Neural cell (in vitro differentiated cells): ENCODE data around the gene GABRA1. TPM values are rescaled to one million over a fixed set of nuclear protein-coding genes. Genes with fewer than 3 reads are reported as not detected.

Experiments
- H2AFZ ChIP-seq: fragments of 200-600, 300-800 bp; sonication (generic), shearing (Covaris generic); 2 replicates; pipeline ENCODE4 v1.6.0; 2014; ENCODE audit warnings: low read depth, mild to moderate bottlenecking, antibody characterized with exemption, low read length, moderate library complexity
- H3F3A ChIP-seq: fragments of 200-600 bp; shearing (Covaris generic); 2 replicates; pipeline ENCODE4 v1.6.1; 2016; ENCODE audit warnings: mild to moderate bottlenecking, moderate library complexity, mixed read lengths, antibody characterized with exemption, low read length; ENCODE audit not compliant: insufficient read depth, poor library complexity, severe bottlenecking
- H3K27ac ChIP-seq: fragments of 200-600, 300-800 bp; sonication (generic), shearing (Covaris generic); 2 replicates; pipeline ENCODE4 v1.5.1; 2014; ENCODE audit warnings: mild to moderate bottlenecking, low read length, moderate library complexity
- H3K27me3 ChIP-seq: fragments of 300-800, 200-600 bp; sonication (generic), shearing (Covaris generic); 2 replicates; pipeline ENCODE4 v1.6.0; 2014; ENCODE audit warnings: mild to moderate bottlenecking, low read depth, low read length, moderate library complexity; ENCODE audit not compliant: insufficient read depth
- H3K36me3 ChIP-seq: fragments of 300-800, 200-600 bp; sonication (generic), shearing (Covaris generic); 2 replicates; pipeline ENCODE4 v1.5.1; 2014; ENCODE audit warnings: mild to moderate bottlenecking, antibody characterized with exemption, low read length, moderate library complexity; ENCODE audit not compliant: insufficient read depth
- H3K4me2 ChIP-seq: fragments of 300-800, 200-600 bp; sonication (generic), shearing (Covaris generic); 2 replicates; pipeline ENCODE4 v1.6.0; 2014; ENCODE audit warnings: mild to moderate bottlenecking, low read length
- H3K4me3 ChIP-seq: fragments of 300-800, 200-600 bp; sonication (generic), shearing (Covaris generic); 2 replicates; pipeline ENCODE4 v1.5.1; 2014; ENCODE audit warnings: mild to moderate bottlenecking, low read length, moderate library complexity
- H3K79me2 ChIP-seq: fragments of 200-600 bp; shearing (Covaris generic); replicated peaks from 2 replicates; pipeline ENCODE4 v1.6.0; 2014; ENCODE audit warnings: mild to moderate bottlenecking, low read length, moderate library complexity; ENCODE audit not compliant: insufficient read depth
- H3K9ac ChIP-seq: fragments of 300-800, 200-600 bp; sonication (generic), shearing (Covaris generic); 2 replicates; pipeline ENCODE4 v1.6.1; 2016; ENCODE audit warnings: mild to moderate bottlenecking, low read length, mixed read lengths
- H3K9me2 ChIP-seq: fragments of 200-600 bp; shearing (Covaris generic); 2 replicates; pipeline ENCODE4 v1.6.1; 2016; ENCODE audit warnings: mild to moderate bottlenecking, low read length, mixed read lengths; ENCODE audit not compliant: insufficient read depth
- H3K9me3 ChIP-seq: fragments of 200-600, 300-800 bp; sonication (generic), shearing (Covaris generic); 2 replicates; pipeline ENCODE4 v1.6.1; 2016; ENCODE audit warnings: mild to moderate bottlenecking, mixed run types, low read length, moderate library complexity, mixed read lengths
- H4K20me1 ChIP-seq: fragments of 200-600 bp; shearing (Covaris generic); 2 replicates; pipeline ENCODE4 v1.6.1; 2016; ENCODE audit warnings: mild to moderate bottlenecking, mixed run types; ENCODE audit not compliant: insufficient read depth
- EP300 ChIP-seq: fragments of 450-650 bp; conservative IDR thresholded peaks from 2 replicates; pipeline ENCODE4 v1.6.1; 2014; ENCODE audit warnings: antibody characterized with exemption, mild to moderate bottlenecking, moderate library complexity; ENCODE audit not compliant: poor library complexity, severe bottlenecking
- EZH2 ChIP-seq: fragments of 200-600, 300-800 bp; shearing (Covaris generic), sonication (generic); IDR thresholded peaks from 2 replicates; pipeline ENCODE4 v1.6.1; 2014; ENCODE audit warnings: antibody characterized with exemption, low read length, borderline replicate concordance, mild to moderate bottlenecking; ENCODE audit not compliant: insufficient read depth, poor library complexity, severe bottlenecking
- MXI1 ChIP-seq: fragments of 450-650 bp; conservative IDR thresholded peaks from 2 replicates; pipeline ENCODE4 v1.6.1; 2014; ENCODE audit warnings: antibody characterized with exemption, mild to moderate bottlenecking; ENCODE audit not compliant: poor library complexity, severe bottlenecking
- POLR2AphosphoS5 ChIP-seq: IDR thresholded peaks from 2 replicates; pipeline ENCODE4 v1.6.1; 2012
- RAD21 ChIP-seq: fragments of 450-650 bp; conservative IDR thresholded peaks from 2 replicates; pipeline ENCODE4 v1.6.1; 2014; ENCODE audit warnings: antibody characterized with exemption, mild to moderate bottlenecking, moderate library complexity
- SMC3 ChIP-seq: fragments of 450-650 bp; conservative IDR thresholded peaks from 2 replicates; pipeline ENCODE4 v1.6.1; 2014; ENCODE audit warnings: antibody characterized with exemption, mild to moderate bottlenecking, moderate library complexity; ENCODE audit not compliant: poor library complexity
- polyA plus RNA-seq: library from polyadenylated mRNA; depleted of rRNA; stranded (reverse); fragments of >200 nt; gene quantifications from 2 replicates; pipeline ENCODE4 v1.2.3, GENCODE V29; 2014
- TF ChIP-seq, protein P1 (sequence below): IDR thresholded peaks from 2 replicates; pipeline ENCODE4 v1.6.1; 2012; ENCODE audit warnings: borderline replicate concordance
- TF ChIP-seq, protein P2 (sequence below): fragments of 450-650 bp; IDR thresholded peaks from 2 replicates; pipeline ENCODE4 v1.5.1; 2014; ENCODE audit warnings: antibody characterized with exemption, mild to moderate bottlenecking, moderate library complexity; ENCODE audit not compliant: poor library complexity, severe bottlenecking

The GABRA1 gene
- polyA plus RNA-seq, 1 donor from 2014 or later, result 50.6 TPM

GRCh38 chr5:161863811-161864210 lies 15.9 kb downstream of the GABRA1 start:
- Histone ChIP-seq H3K9me3 (no peaks in the 10 kb centered on the region), H3K27ac (no peak overlapping the region), H3K4me3 (no peak overlapping the region), H3K36me3 (peaks cover 6% of the 10 kb centered on the region), H4K20me1 (no peaks in the 10 kb centered on the region), H3K27me3 (no peaks in the 10 kb centered on the region), H3K79me2 (no peaks in the 10 kb centered on the region), H3K9ac (no peak overlapping the region), H3K9me2 (no peaks in the 10 kb centered on the region), H3F3A (no peaks in the 10 kb centered on the region), H2AFZ (no peak overlapping the region), H3K4me2 (no peak overlapping the region)
- TF ChIP-seq, protein P1, sequence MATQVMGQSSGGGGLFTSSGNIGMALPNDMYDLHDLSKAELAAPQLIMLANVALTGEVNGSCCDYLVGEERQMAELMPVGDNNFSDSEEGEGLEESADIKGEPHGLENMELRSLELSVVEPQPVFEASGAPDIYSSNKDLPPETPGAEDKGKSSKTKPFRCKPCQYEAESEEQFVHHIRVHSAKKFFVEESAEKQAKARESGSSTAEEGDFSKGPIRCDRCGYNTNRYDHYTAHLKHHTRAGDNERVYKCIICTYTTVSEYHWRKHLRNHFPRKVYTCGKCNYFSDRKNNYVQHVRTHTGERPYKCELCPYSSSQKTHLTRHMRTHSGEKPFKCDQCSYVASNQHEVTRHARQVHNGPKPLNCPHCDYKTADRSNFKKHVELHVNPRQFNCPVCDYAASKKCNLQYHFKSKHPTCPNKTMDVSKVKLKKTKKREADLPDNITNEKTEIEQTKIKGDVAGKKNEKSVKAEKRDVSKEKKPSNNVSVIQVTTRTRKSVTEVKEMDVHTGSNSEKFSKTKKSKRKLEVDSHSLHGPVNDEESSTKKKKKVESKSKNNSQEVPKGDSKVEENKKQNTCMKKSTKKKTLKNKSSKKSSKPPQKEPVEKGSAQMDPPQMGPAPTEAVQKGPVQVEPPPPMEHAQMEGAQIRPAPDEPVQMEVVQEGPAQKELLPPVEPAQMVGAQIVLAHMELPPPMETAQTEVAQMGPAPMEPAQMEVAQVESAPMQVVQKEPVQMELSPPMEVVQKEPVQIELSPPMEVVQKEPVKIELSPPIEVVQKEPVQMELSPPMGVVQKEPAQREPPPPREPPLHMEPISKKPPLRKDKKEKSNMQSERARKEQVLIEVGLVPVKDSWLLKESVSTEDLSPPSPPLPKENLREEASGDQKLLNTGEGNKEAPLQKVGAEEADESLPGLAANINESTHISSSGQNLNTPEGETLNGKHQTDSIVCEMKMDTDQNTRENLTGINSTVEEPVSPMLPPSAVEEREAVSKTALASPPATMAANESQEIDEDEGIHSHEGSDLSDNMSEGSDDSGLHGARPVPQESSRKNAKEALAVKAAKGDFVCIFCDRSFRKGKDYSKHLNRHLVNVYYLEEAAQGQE, result no peak
- no peak for TF ChIP-seq POLR2AphosphoS5

DNA sequence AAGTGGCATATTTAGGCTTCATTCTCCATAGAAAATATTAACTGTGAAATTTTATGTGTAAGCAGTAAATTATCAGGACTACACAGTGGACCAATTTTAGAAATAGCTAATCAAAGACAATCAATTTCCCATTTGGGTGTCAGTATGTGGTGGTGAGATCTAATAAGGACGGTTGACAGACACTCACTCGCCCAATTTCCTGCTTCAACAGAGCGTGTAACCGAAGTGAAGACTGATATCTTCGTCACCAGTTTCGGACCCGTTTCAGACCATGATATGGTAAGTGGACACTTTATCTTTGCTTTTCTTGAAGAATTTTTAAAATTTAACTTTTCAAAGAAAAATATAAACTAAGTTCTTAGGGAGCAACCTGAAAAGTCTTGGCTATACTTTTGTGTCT lies 17.6 kb downstream of the GABRA1 start:
- Histone ChIP-seq H3F3A (no peaks in the 10 kb centered on the region), H3K27me3 (no peaks in the 10 kb centered on the region), H3K9ac (no peak overlapping the region), H3K4me2 (no peak overlapping the region), H3K4me3 (no peak overlapping the region), H3K9me3 (no peaks in the 10 kb centered on the region), H2AFZ (no peak overlapping the region), H3K9me2 (no peaks in the 10 kb centered on the region), H4K20me1 (no peaks in the 10 kb centered on the region), H3K36me3 (peaks cover 6% of the 10 kb centered on the region), H3K27ac (no peak overlapping the region), H3K79me2 (no peaks in the 10 kb centered on the region)
- TF ChIP-seq SMC3 (no peak), POLR2AphosphoS5 (no peak), EZH2 (no peak), RAD21 (no peak), MXI1 (no peak), EP300 (no peak)
- TF ChIP-seq, protein P1, result no peak
- TF ChIP-seq, protein P2, sequence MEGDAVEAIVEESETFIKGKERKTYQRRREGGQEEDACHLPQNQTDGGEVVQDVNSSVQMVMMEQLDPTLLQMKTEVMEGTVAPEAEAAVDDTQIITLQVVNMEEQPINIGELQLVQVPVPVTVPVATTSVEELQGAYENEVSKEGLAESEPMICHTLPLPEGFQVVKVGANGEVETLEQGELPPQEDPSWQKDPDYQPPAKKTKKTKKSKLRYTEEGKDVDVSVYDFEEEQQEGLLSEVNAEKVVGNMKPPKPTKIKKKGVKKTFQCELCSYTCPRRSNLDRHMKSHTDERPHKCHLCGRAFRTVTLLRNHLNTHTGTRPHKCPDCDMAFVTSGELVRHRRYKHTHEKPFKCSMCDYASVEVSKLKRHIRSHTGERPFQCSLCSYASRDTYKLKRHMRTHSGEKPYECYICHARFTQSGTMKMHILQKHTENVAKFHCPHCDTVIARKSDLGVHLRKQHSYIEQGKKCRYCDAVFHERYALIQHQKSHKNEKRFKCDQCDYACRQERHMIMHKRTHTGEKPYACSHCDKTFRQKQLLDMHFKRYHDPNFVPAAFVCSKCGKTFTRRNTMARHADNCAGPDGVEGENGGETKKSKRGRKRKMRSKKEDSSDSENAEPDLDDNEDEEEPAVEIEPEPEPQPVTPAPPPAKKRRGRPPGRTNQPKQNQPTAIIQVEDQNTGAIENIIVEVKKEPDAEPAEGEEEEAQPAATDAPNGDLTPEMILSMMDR, result no peak
